Fibroblast of lung (primary cell): ENCODE results near the gene TCF23.

Experiments
- EZH2 ChIP-seq: IDR thresholded peaks from 2 replicates; pipeline ENCODE4 v1.5.1; 2012; ENCODE audit warnings: low read length, control low read depth, mild to moderate bottlenecking; ENCODE audit errors: missing control alignments
- TF ChIP-seq, protein P1 (sequence below), 2 donors: IDR thresholded peaks in 1 of 2; conservative IDR thresholded peaks in 1 of 2; 1 replicate in 1 of 2; 2 replicates in 1 of 2; pipeline ENCODE4 v1.5.1; 2011 to 2012; ENCODE audit warnings: low read length in 2 of 2, control low read depth in 1 of 2, inconsistent platforms in 1 of 2, low read depth in 1 of 2, mild to moderate bottlenecking in 1 of 2

DNA sequence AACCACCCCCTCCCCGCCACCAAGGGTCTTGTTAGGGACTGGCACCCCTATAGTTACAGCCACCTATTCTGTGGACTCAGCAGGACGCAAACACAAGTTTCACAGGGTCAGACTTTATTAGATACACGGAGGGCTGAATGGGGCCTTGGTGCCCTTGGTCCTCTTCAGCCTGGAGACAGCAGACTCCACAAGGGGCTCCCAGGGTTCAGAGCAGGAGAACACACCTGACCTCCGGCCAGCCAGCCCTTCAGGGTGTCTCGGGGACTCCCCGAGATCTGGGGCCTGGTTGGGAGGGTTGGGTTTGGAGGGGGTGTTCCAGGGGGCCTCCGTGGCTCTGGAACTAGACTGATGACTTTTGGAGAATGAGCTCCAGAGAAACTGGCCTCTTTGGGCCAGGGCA is 12.1 kb upstream of the TCF23 start:
- TF ChIP-seq, protein P1, sequence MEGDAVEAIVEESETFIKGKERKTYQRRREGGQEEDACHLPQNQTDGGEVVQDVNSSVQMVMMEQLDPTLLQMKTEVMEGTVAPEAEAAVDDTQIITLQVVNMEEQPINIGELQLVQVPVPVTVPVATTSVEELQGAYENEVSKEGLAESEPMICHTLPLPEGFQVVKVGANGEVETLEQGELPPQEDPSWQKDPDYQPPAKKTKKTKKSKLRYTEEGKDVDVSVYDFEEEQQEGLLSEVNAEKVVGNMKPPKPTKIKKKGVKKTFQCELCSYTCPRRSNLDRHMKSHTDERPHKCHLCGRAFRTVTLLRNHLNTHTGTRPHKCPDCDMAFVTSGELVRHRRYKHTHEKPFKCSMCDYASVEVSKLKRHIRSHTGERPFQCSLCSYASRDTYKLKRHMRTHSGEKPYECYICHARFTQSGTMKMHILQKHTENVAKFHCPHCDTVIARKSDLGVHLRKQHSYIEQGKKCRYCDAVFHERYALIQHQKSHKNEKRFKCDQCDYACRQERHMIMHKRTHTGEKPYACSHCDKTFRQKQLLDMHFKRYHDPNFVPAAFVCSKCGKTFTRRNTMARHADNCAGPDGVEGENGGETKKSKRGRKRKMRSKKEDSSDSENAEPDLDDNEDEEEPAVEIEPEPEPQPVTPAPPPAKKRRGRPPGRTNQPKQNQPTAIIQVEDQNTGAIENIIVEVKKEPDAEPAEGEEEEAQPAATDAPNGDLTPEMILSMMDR (conservative IDR thresholded peaks at IDR 0.05 in 1 of 2, IDR thresholded peaks at IDR 0.05 in 1 of 2; ENCODE audit: low read depth in 1 of 2, low read length in 2 of 2), result no peak
- no peak for TF ChIP-seq EZH2
